CD14-positive monocyte (primary cell): ENCODE results near the gene IFT20. TPM values are rescaled to one million over a fixed set of nuclear protein-coding genes. Genes with fewer than 3 reads are reported as not detected.

Source experiments
- DNase-seq, 3 donors: peaks; one replicate each; pipeline ENCODE4 v3.0.0-alpha.2; 2011 to 2022
- H2AFZ ChIP-seq: 2 replicates; pipeline ENCODE4 v1.6.0; 2012; ENCODE audit warnings: mild to moderate bottlenecking, low read depth, low read length, inconsistent platforms; ENCODE audit not compliant: insufficient read depth, poor library complexity, severe bottlenecking
- H3K27ac ChIP-seq, 2 donors: 1 replicate in 1 of 2; 2 replicates in 1 of 2; pipeline ENCODE4 v1.5.1; 2012 to 2013; ENCODE audit warnings: low read length in 2 of 2, control low read depth in 1 of 2, inconsistent platforms in 1 of 2, low read depth in 1 of 2, mild to moderate bottlenecking in 1 of 2
- H3K27me3 ChIP-seq, 2 donors: one replicate each; pipeline versions ENCODE4 v1.6.0 to v1.6.1; 2011 to 2013; ENCODE audit warnings: low read length in 2 of 2; ENCODE audit not compliant: control insufficient read depth in 2 of 2, insufficient read depth in 2 of 2
- H3K36me3 ChIP-seq, 2 donors: replicated peaks in 1 of 2; 1 replicate in 1 of 2; 2 replicates in 1 of 2; pipeline versions ENCODE4 v1.5.1 to v1.6.1; 2012 to 2013; ENCODE audit warnings: low read length in 2 of 2, control low read depth in 1 of 2, inconsistent platforms in 1 of 2, mild to moderate bottlenecking in 1 of 2; ENCODE audit not compliant: insufficient read depth in 2 of 2, control insufficient read depth in 1 of 2
- H3K4me1 ChIP-seq, 2 donors: 1 replicate in 1 of 2; 2 replicates in 1 of 2; pipeline versions ENCODE4 v1.5.1 to v1.6.1; 2012 to 2013; ENCODE audit warnings: low read length in 2 of 2, control low read depth in 1 of 2, inconsistent platforms in 1 of 2, mild to moderate bottlenecking in 1 of 2, moderate library complexity in 1 of 2; ENCODE audit not compliant: insufficient read depth in 2 of 2, control insufficient read depth in 1 of 2
- H3K4me2 ChIP-seq: replicated peaks from 2 replicates; pipeline ENCODE3; 2012; ENCODE audit warnings: low read length, moderate library complexity, mild to moderate bottlenecking; ENCODE audit not compliant: poor library complexity, severe bottlenecking; ENCODE audit errors: extremely low read depth
- H3K4me3 ChIP-seq, 3 experiments: fragments of 200-600 bp in 1 of 3; sonication (generic) in 1 of 3; replicated peaks in 1 of 3; 1 replicate in 2 of 3; 2 replicates in 1 of 3; pipeline ENCODE4 v1.5.1; 2011 to 2013; ENCODE audit warnings: low read length in 3 of 3, mild to moderate bottlenecking in 3 of 3, control low read depth in 2 of 3, low read depth in 2 of 3, inconsistent platforms in 1 of 3, moderate library complexity in 1 of 3
- H3K79me2 ChIP-seq: 2 replicates; pipeline ENCODE4 v1.6.0; 2012; ENCODE audit warnings: mild to moderate bottlenecking, control low read depth, inconsistent platforms, low read length, moderate library complexity; ENCODE audit not compliant: insufficient read depth
- H3K9ac ChIP-seq: 2 replicates; pipeline ENCODE4 v1.6.0; 2017; ENCODE audit warnings: low read length, mild to moderate bottlenecking; ENCODE audit not compliant: insufficient read depth, poor library complexity, severe bottlenecking
- H3K9me3 ChIP-seq, 2 donors: replicated peaks in 1 of 2; 1 replicate in 1 of 2; 2 replicates in 1 of 2; pipeline versions ENCODE4 v1.5.1 to v1.6.1; 2012 to 2013; ENCODE audit warnings: low read length in 2 of 2, control low read depth in 1 of 2; ENCODE audit not compliant: control insufficient read depth in 1 of 2, insufficient read depth in 1 of 2
- H4K20me1 ChIP-seq: 2 replicates; pipeline ENCODE4 v1.6.0; 2012; ENCODE audit warnings: mild to moderate bottlenecking, low read length, control low read depth, moderate library complexity; ENCODE audit not compliant: insufficient read depth
- H3K27ac Mint-ChIP-seq, 7 donors: one replicate each; pipeline ENCODE4 v1.8.0; 2020; ENCODE audit warnings: mild to moderate bottlenecking in 7 of 7, mixed read lengths in 7 of 7, moderate library complexity in 6 of 7, inconsistent platforms in 2 of 7
- H3K27me3 Mint-ChIP-seq, 3 donors: one replicate each; pipeline ENCODE4 v1.8.0; 2021 to 2022; ENCODE audit warnings: low read depth in 3 of 3, mild to moderate bottlenecking in 3 of 3, mixed read lengths in 3 of 3, moderate library complexity in 3 of 3, inconsistent platforms in 1 of 3
- H3K36me3 Mint-ChIP-seq, 2 donors: one replicate each; pipeline ENCODE4 v1.8.0; 2020; ENCODE audit warnings: mixed read lengths in 2 of 2, inconsistent platforms in 1 of 2, mild to moderate bottlenecking in 1 of 2
- H3K4me1 Mint-ChIP-seq: one replicate; pipeline ENCODE4 v1.8.0; 2020; ENCODE audit warnings: mild to moderate bottlenecking, mixed read lengths
- H3K4me3 Mint-ChIP-seq, 2 donors: one replicate each; pipeline ENCODE4 v1.8.0; 2020; ENCODE audit warnings: mild to moderate bottlenecking in 2 of 2, mixed read lengths in 2 of 2, moderate library complexity in 1 of 2
- H3K9me3 Mint-ChIP-seq, 7 donors: one replicate each; pipeline ENCODE4 v1.8.0; 2020 to 2022; ENCODE audit warnings: mixed read lengths in 7 of 7, mild to moderate bottlenecking in 6 of 7, moderate library complexity in 6 of 7, inconsistent platforms in 2 of 7
- WGBS: methylation state at CpG from one replicate; pipeline ENCODE4 v1.1.5; 2013; ENCODE audit warnings: missing lambda C conversion rate; ENCODE audit not compliant: insufficient coverage; 5-methylcytosine and 5-hydroxymethylcytosine counted together
- intact Hi-C, 2 donors: fragments of 100-400 bp; cut with micrococcal nuclease; formaldehyde crosslinking; loops; one replicate each; pipeline versions ENCODE4 v1.15.0 to v1.15.1; 2023
- polyA plus RNA-seq, 3 donors: library from polyadenylated mRNA; depleted of rRNA in 1 of 3; unstranded in 2 of 3; stranded (reverse) in 1 of 3; fragments of 300-500 nt in 2 of 3; fragments of >200 nt in 1 of 3; fragmentation: Illumina TruSeq in 2 of 3; gene quantifications; 1 replicate in 2 of 3; 2 replicates in 1 of 3; pipeline ENCODE4 v1.2.3, GENCODE V29; 2012 to 2021
- TF ChIP-seq, protein P1 (sequence below): fragments of 200-600 bp; IDR thresholded peaks from one replicate; pipeline ENCODE4 v1.8.0; 2022; ENCODE audit warnings: antibody characterized with exemption, mild to moderate bottlenecking

Gene IFT20
- polyA plus RNA-seq, 3 donors = 61.1 to 79.1 (median 75.4) TPM

DNA sequence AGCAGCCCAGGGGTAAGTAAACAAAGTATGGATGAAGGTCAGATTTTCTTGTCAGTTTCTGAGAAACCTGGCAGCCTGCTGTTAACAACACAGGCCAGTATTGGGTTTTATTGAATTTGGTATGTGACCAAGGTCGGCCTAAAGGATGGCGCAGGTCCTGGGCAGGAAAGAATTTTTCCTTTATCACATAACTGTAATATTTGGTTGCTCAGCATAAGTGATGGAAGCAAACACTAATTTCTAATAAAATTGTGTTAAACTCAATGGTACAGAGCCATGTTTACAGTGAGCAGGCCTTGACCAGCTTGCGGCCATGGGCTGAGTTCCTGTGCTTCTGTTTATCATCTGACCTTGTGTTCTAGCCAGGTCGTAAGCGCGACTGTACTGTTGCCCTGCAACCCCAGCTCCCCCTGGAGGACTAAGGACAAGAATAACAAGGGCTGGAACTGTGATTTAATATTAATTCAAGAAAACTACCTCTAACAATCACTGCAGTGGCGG lies 11.5 kb upstream of the IFT20 start:
- peaks cover 85 to 99% of the 10 kb centered on the region in 2 donors for H3K36me3 Mint-ChIP-seq
- Histone ChIP-seq H4K20me1 (no peaks in the 10 kb centered on the region), H3K79me2 (no peaks in the 10 kb centered on the region), H3K36me3 (peaks cover 94 to 98% of the 10 kb centered on the region in 2 donors), H3K4me2 (no peak overlapping the region), H3K4me1 (no peaks in the 10 kb centered on the region), H2AFZ (no peak overlapping the region), H3K9me3 (no peaks in the 10 kb centered on the region), H3K9ac (no peak overlapping the region), H3K27ac (no peak overlapping the region), H3K27me3 (no peaks in the 10 kb centered on the region), H3K4me3 (no peak overlapping the region)
- H3K27ac Mint-ChIP-seq = peak overlapping the region in 1 of 7 donors; percentile 54
- no peaks in the 10 kb centered on the region for H3K27me3 Mint-ChIP-seq
- DNase-seq = no peak
- WGBS = 100% methylated on average over 1 of the region's 7 CpGs
- TF ChIP-seq, protein P1, sequence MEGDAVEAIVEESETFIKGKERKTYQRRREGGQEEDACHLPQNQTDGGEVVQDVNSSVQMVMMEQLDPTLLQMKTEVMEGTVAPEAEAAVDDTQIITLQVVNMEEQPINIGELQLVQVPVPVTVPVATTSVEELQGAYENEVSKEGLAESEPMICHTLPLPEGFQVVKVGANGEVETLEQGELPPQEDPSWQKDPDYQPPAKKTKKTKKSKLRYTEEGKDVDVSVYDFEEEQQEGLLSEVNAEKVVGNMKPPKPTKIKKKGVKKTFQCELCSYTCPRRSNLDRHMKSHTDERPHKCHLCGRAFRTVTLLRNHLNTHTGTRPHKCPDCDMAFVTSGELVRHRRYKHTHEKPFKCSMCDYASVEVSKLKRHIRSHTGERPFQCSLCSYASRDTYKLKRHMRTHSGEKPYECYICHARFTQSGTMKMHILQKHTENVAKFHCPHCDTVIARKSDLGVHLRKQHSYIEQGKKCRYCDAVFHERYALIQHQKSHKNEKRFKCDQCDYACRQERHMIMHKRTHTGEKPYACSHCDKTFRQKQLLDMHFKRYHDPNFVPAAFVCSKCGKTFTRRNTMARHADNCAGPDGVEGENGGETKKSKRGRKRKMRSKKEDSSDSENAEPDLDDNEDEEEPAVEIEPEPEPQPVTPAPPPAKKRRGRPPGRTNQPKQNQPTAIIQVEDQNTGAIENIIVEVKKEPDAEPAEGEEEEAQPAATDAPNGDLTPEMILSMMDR = no peak
- H3K9me3 Mint-ChIP-seq = no peaks in the 10 kb centered on the region
- intact Hi-C loops = no loop called here
- H3K4me3 Mint-ChIP-seq = no peak overlapping the region
- H3K4me1 Mint-ChIP-seq = no peaks in the 10 kb centered on the region

DNA sequence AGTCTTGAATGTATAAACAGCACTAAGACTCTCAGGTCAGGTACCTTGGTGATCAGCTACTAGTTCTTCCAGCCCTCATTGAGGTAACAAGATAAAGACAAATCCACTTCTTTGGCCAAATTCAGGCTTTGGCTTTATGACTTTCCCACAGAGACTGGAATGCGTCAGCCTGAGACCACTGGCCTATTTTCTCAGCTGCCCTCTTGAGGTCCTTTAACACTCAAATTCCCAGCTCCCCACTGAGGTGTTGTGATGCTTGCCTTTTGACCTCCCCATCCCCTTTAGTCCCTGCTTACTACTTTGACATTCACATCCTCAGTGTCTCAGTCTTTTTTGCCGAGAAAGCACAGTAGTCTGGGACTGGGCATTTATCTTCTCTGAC lies 10.9 kb upstream of the IFT20 start:
- intact Hi-C loops = no loop called here
- no peak overlapping the region for H3K4me3 Mint-ChIP-seq
- peaks cover 94 to 98% of the 10 kb centered on the region in 2 donors for H3K36me3 ChIP-seq
- H3K9me3 ChIP-seq = no peaks in the 10 kb centered on the region
- no peak overlapping the region for H3K27ac ChIP-seq
- H3K27ac Mint-ChIP-seq = no peak overlapping the region
- no peaks in the 10 kb centered on the region for H3K27me3 Mint-ChIP-seq
- H3K9ac ChIP-seq = no peak overlapping the region
- no peak overlapping the region for H3K4me2 ChIP-seq
- no peak overlapping the region for H2AFZ ChIP-seq
- peaks cover 85 to 99% of the 10 kb centered on the region in 2 donors for H3K36me3 Mint-ChIP-seq
- no peaks in the 10 kb centered on the region for H3K79me2 ChIP-seq
- no peak overlapping the region for H3K4me3 ChIP-seq
- no peak for DNase-seq
- H3K4me1 Mint-ChIP-seq = no peaks in the 10 kb centered on the region
- no peaks in the 10 kb centered on the region for H4K20me1 ChIP-seq
- TF ChIP-seq, protein P1 = no peak
- no peaks in the 10 kb centered on the region for H3K4me1 ChIP-seq
- 100% methylated on average over 1 of the region's 2 CpGs for WGBS
- no peaks in the 10 kb centered on the region for H3K9me3 Mint-ChIP-seq
- H3K27me3 ChIP-seq = no peaks in the 10 kb centered on the region
